ENCODE measurements around the gene PHLDB2. TPM values are rescaled to one million over a fixed set of nuclear protein-coding genes. Genes with fewer than 3 reads are reported as not detected.

The PHLDB2 gene
- total and polyA plus RNA-seq, 2 of the 8 experiments (the other 6 are each of a cell fraction or from before 2014, with no cell fraction given) = 5.8 to 22.6 TPM

DNA sequence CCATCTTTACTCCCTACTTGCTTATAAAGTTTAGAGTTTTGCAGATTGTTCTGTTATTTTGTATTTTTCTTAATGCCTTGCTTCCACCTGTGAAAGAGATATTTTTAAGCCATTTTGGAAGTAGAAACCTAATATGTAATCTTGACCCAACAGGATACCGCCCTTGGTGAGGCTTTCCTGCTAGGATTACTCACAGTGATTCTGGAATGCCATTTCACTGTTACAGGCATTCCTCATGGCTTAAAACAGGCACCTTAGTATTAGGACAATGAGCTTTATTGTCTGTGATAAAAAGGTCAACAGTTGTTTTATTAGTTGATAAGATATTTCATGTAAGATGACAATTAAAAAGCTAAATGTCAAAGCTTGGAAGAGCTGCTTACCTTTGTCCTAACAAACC is 58.2 kb downstream of the PHLDB2 start:
- FAIRE-seq (peak; percentile 72), DNase-seq (ENCODE audit: low read depth in 1 of 2, low spot score in 2 of 2) (no peak)
- Histone ChIP-seq H3K23ac (ENCODE audit: insufficient read length) (no peak overlapping the region), H2BK120ac (replicated peaks; ENCODE audit: low read depth, low read length) (no peak overlapping the region), H3K4me1 (replicated peaks in 1 of 4; ENCODE audit: control insufficient read depth in 3 of 4, insufficient read depth in 4 of 4, low read length in 3 of 4) (peaks cover 3 to 11% (median 4%) of the 10 kb centered on the region in 4 experiments; a peak in 5 of 7 replicates), H2AFZ (ENCODE audit: low read length) (no peak overlapping the region), H3K27ac (ENCODE audit: low read depth, low read length) (no peak overlapping the region), H3K9me3 (ENCODE audit: insufficient read depth in 2 of 2, low read depth in 1 of 2, low read length in 1 of 2) (no peaks in the 10 kb centered on the region), H4K20me1 (replicated peaks in 1 of 2; ENCODE audit: control insufficient read depth in 1 of 2, insufficient read depth in 2 of 2, low read length in 2 of 2) (peaks cover 2 to 4% of the 10 kb centered on the region in 2 experiments), H4K5ac (ENCODE audit: insufficient read length, low read depth, low read length) (no peak overlapping the region), H2BK12ac (ENCODE audit: low read depth, low read length) (no peak overlapping the region), H3K36me3 (ENCODE audit: control insufficient read depth in 2 of 4, insufficient read depth in 4 of 4, low read length in 3 of 4) (peaks cover 0 to 7% (median 0%) of the 10 kb centered on the region in 4 experiments; a peak in 1 of 8 replicates), H2BK5ac (ENCODE audit: low read depth, low read length) (no peak overlapping the region), H3K4me3 (ENCODE audit: extremely low read depth in 1 of 4, insufficient read depth in 2 of 4, low read depth in 3 of 4, low read length in 4 of 4) (peak overlapping the region in 1 of 4 experiments; percentile 15; a peak in 1 of 8 replicates), H2AK5ac (ENCODE audit: low read depth, low read length) (no peak overlapping the region), H3K4me2 (ENCODE audit: insufficient read depth in 1 of 2, low read depth in 2 of 2, low read length in 2 of 2) (peak overlapping the region in 1 of 2 experiments; percentile 1; a peak in 1 of 4 replicates), H3K23me2 (ENCODE audit: low read depth, low read length) (no peaks in the 10 kb centered on the region), H3K18ac (ENCODE audit: extremely low read depth, low read length) (no peak overlapping the region), H3K79me1 (ENCODE audit: low read depth, low read length) (no peaks in the 10 kb centered on the region), H4K91ac (replicated peaks; ENCODE audit: insufficient read length, low read length) (no peak overlapping the region), H2BK20ac (ENCODE audit: low read length) (no peak overlapping the region), H3K4ac (replicated peaks; ENCODE audit: insufficient read length, low read depth, low read length) (no peak overlapping the region), H3K9ac (replicated peaks in 1 of 4; ENCODE audit: extremely low read depth in 1 of 4, low read depth in 3 of 4, low read length in 3 of 4) (no peak overlapping the region), H3K79me2 (ENCODE audit: control insufficient read depth in 1 of 2, insufficient read depth in 2 of 2, low read length in 2 of 2) (no peaks in the 10 kb centered on the region), H3K14ac (ENCODE audit: insufficient read length) (no peak overlapping the region), H3K27me3 (replicated peaks in 1 of 4; ENCODE audit: control insufficient read depth in 3 of 4, extremely low read depth in 1 of 4, insufficient read depth in 3 of 4, low read length in 3 of 4) (peaks cover 14 to 35% (median 29%) of the 10 kb centered on the region in 4 experiments), H2BK15ac (ENCODE audit: low read length) (no peak overlapping the region), H3K56ac (replicated peaks; ENCODE audit: insufficient read length, low read depth, low read length) (no peak overlapping the region), H4K8ac (ENCODE audit: extremely low read depth, insufficient read depth, low read length) (no peak overlapping the region)
- no peak for TF ChIP-seq TCF12 (IDR thresholded peaks at IDR 0.05; ENCODE audit: low read depth, low read length)
- peak; percentile 90 for TF ChIP-seq TEAD4 (IDR thresholded peaks at IDR 0.05; ENCODE audit: low read depth, low read length)
- 0 out of 2 replicates have a peak, but pooled peaks have one; percentile 37 for TF ChIP-seq SP1 (IDR thresholded peaks at IDR 0.05; ENCODE audit: low read depth, low read length)
- ChIA-PET POLR2A (ENCODE audit: partially characterized antibody) (no interaction called here), CTCF (ENCODE audit: partially characterized antibody) (interaction anchor here (0.6 to 3.3 kb wide), 4 partner anchors 22 to 200 kb away, joined by 3 to 12 read pairs (median 5); no protein-coding TSS in a partner anchor)
- 20% methylated on average over 1 of the region's 1 CpG; no CpG with 5 or more reads in 1 of the 2 experiments for WGBS, 2 experiments (ENCODE audit: extremely low coverage in 1 of 2, insufficient coverage in 1 of 2, insufficient read length in 1 of 2, insufficient replicate concordance in 2 of 2, low coverage in 1 of 2, low lambda C conversion rate in 2 of 2, missing lambda C conversion rate in 1 of 2)

All from H1 (cell line).